ENCODE measurements around the gene WDHD1. TPM values are rescaled to one million over a fixed set of nuclear protein-coding genes. Genes with fewer than 3 reads are reported as not detected.
A peak's percentile ranks its signal among the peaks of the same experiment; 100 is the strongest.

The WDHD1 gene
- total RNA-seq, 1 experiment from 2014 or later, result 27.7 TPM

GRCh38 chr14:55053500-55053899, 26.6 kb upstream of the WDHD1 start:
- no peak for DNase-seq
- Mint-ChIP-seq H3K27ac (ENCODE audit: unreplicated experiment) (peak overlapping the region; percentile 99), H3K4me3 (ENCODE audit: low read depth, unreplicated experiment) (peak overlapping the region; percentile 92), H3K4me1 (ENCODE audit: low read depth, unreplicated experiment) (peaks cover 10% of the 10 kb centered on the region), H3K27me3 (ENCODE audit: unreplicated experiment) (no peaks in the 10 kb centered on the region), H3K36me3 (ENCODE audit: insufficient read depth, unreplicated experiment) (peaks cover 52% of the 10 kb centered on the region), H3K9me3 (ENCODE audit: low read depth, unreplicated experiment) (no peaks in the 10 kb centered on the region)
- BruUV-seq (replicated peaks), result no TSS peak
- TF ChIP-seq, protein P1, sequence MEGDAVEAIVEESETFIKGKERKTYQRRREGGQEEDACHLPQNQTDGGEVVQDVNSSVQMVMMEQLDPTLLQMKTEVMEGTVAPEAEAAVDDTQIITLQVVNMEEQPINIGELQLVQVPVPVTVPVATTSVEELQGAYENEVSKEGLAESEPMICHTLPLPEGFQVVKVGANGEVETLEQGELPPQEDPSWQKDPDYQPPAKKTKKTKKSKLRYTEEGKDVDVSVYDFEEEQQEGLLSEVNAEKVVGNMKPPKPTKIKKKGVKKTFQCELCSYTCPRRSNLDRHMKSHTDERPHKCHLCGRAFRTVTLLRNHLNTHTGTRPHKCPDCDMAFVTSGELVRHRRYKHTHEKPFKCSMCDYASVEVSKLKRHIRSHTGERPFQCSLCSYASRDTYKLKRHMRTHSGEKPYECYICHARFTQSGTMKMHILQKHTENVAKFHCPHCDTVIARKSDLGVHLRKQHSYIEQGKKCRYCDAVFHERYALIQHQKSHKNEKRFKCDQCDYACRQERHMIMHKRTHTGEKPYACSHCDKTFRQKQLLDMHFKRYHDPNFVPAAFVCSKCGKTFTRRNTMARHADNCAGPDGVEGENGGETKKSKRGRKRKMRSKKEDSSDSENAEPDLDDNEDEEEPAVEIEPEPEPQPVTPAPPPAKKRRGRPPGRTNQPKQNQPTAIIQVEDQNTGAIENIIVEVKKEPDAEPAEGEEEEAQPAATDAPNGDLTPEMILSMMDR (IDR thresholded peaks at IDR 0.05; ENCODE audit: unreplicated experiment), result no peak
- intact Hi-C loops (cut with micrococcal nuclease; ENCODE audit: unreplicated experiment), result loop anchor here (5.0 kb wide), 1 partner anchor 34 kb away; no protein-coding TSS in a partner anchor
- CTCF ChIA-PET, result interaction anchor here (1.2 to 2.8 kb wide), 2 partner anchors 24 to 107 kb away, joined by 3 to 17 read pairs; no protein-coding TSS in a partner anchor

GRCh38 chr14:55053018-55053417, 26.1 kb upstream of the WDHD1 start:
- H3K4me3 Mint-ChIP-seq (ENCODE audit: low read depth, unreplicated experiment), result peak overlapping the region; percentile 92
- DNase-seq, result no peak
- CTCF ChIA-PET, result interaction anchor here (1.2 to 2.8 kb wide), 2 partner anchors 24 to 108 kb away, joined by 3 to 17 read pairs; no protein-coding TSS in a partner anchor
- BruUV-seq (replicated peaks), result no TSS peak
- peaks cover 10% of the 10 kb centered on the region for H3K4me1 Mint-ChIP-seq (ENCODE audit: low read depth, unreplicated experiment)
- H3K9me3 Mint-ChIP-seq (ENCODE audit: low read depth, unreplicated experiment), result no peaks in the 10 kb centered on the region
- peaks cover 48% of the 10 kb centered on the region for H3K36me3 Mint-ChIP-seq (ENCODE audit: insufficient read depth, unreplicated experiment)
- TF ChIP-seq, protein P1 (IDR thresholded peaks at IDR 0.05; ENCODE audit: unreplicated experiment), result no peak
- H3K27ac Mint-ChIP-seq (ENCODE audit: unreplicated experiment), result peak overlapping the region; percentile 99
- intact Hi-C loops (cut with micrococcal nuclease; ENCODE audit: unreplicated experiment), result loop anchor here (5.0 kb wide), 1 partner anchor 34 kb away; no protein-coding TSS in a partner anchor
- H3K27me3 Mint-ChIP-seq (ENCODE audit: unreplicated experiment), result no peaks in the 10 kb centered on the region

GRCh38 chr14:55052269-55052930, 25.5 kb upstream of the WDHD1 start:
- peak overlapping the region; percentile 99 for H3K27ac Mint-ChIP-seq (ENCODE audit: unreplicated experiment)
- TF ChIP-seq, protein P1 (IDR thresholded peaks at IDR 0.05; ENCODE audit: unreplicated experiment), result no peak
- peaks cover 45% of the 10 kb centered on the region for H3K36me3 Mint-ChIP-seq (ENCODE audit: insufficient read depth, unreplicated experiment)
- CTCF ChIA-PET, result interaction anchor here (0.5 to 2.8 kb wide), 4 partner anchors 25 to 141 kb away, joined by 3 to 17 read pairs (median 4); no protein-coding TSS in a partner anchor
- H3K4me3 Mint-ChIP-seq (ENCODE audit: low read depth, unreplicated experiment), result peak overlapping the region; percentile 92
- intact Hi-C loops (cut with micrococcal nuclease; ENCODE audit: unreplicated experiment), result loop anchor here (5.0 kb wide), 1 partner anchor 35 kb away; no protein-coding TSS in a partner anchor
- peaks cover 10% of the 10 kb centered on the region for H3K4me1 Mint-ChIP-seq (ENCODE audit: low read depth, unreplicated experiment)
- no peaks in the 10 kb centered on the region for H3K27me3 Mint-ChIP-seq (ENCODE audit: unreplicated experiment)
- DNase-seq, result no peak
- BruUV-seq (replicated peaks), result TSS peak; percentile 49
- no peaks in the 10 kb centered on the region for H3K9me3 Mint-ChIP-seq (ENCODE audit: low read depth, unreplicated experiment)

GRCh38 chr14:55051423-55052268, 24.7 kb upstream of the WDHD1 start, which contains the start of gene MAPK1IP1L:
TSS of gene MAPK1IP1L (plus strand) at chr14:55051647. CDS start at chr14:55061684, 10,037 bp downstream.
- CTCF ChIA-PET, result interaction anchor here (0.5 to 2.8 kb wide), 18 partner anchors 12 to 322 kb away, joined by 3 to 19 read pairs (median 4); partner anchors contain the start of genes SOCS4 and WDHD1
- peak within 1 kb of the TSS; percentile 92 for H3K4me3 Mint-ChIP-seq (ENCODE audit: low read depth, unreplicated experiment)
- DNase-seq, result peak; percentile 94
- H3K27ac Mint-ChIP-seq (ENCODE audit: unreplicated experiment), result peak within 1 kb of the TSS; percentile 99
- no TSS peak for BruUV-seq (replicated peaks)
- H3K36me3 Mint-ChIP-seq (ENCODE audit: insufficient read depth, unreplicated experiment), result peaks cover 45% of the 10 kb centered on the region
- intact Hi-C loops (cut with micrococcal nuclease; ENCODE audit: unreplicated experiment), result loop anchor here (5.0 kb wide), 1 partner anchor 36 kb away; no protein-coding TSS in a partner anchor
- TF ChIP-seq, protein P1 (IDR thresholded peaks at IDR 0.05; ENCODE audit: unreplicated experiment), result peak; percentile 97
- H3K27me3 Mint-ChIP-seq (ENCODE audit: unreplicated experiment), result no peaks in the 10 kb centered on the region
- no peaks in the 10 kb centered on the region for H3K9me3 Mint-ChIP-seq (ENCODE audit: low read depth, unreplicated experiment)
- H3K4me1 Mint-ChIP-seq (ENCODE audit: low read depth, unreplicated experiment), result peaks cover 10% of the 10 kb centered on the region
